ENCODE measurements around the gene RTF1. TPM values are rescaled to one million over a fixed set of nuclear protein-coding genes. Genes with fewer than 3 reads are reported as not detected.
A peak's percentile ranks its signal among the peaks of the same experiment; 100 is the strongest.

RTF1 gene
- total RNA-seq, 6 donors from 2014 or later, result 22.6 to 58.1 (median 27.2) TPM

- H3K4me3 ChIP-seq, result peak overlapping the region in 3 of 4 donors; percentile 18 to 36 (median 29)
- ATAC-seq (ENCODE audit: low FRiP score in 2 of 2), result no peak
- no peaks in the 10 kb centered on the region for H3K9me3 ChIP-seq
- H3K27me3 ChIP-seq, result peaks cover 0 to 22% (median 14%) of the 10 kb centered on the region in 4 donors
- no peak for TF ChIP-seq POLR2AphosphoS5 (IDR thresholded peaks at IDR 0.05)
- no peak for TF ChIP-seq EP300 (IDR thresholded peaks at IDR 0.05)
- no peak for TF ChIP-seq CTCF (IDR thresholded peaks at IDR 0.05)
- no peak for TF ChIP-seq POLR2A (IDR thresholded peaks at IDR 0.05)
- WGBS, 2 donors, result 21 to 30% methylated on average over 4 to 41 of the region's 54 CpGs
- H3K4me1 ChIP-seq, result peaks cover 23 to 24% (median 24%) of the 10 kb centered on the region in 4 donors
- H3K36me3 ChIP-seq, result no peaks in the 10 kb centered on the region
- DNase-seq, result peak in 1 of 2 donors; percentile 85
- no peak overlapping the region for H3K27ac ChIP-seq
Measured at GRCh38 chr15:41502795-41503668, 86.1 kb downstream of the RTF1 start.

GRCh38 chr15:41503669-41504010 is 86.7 kb downstream of the RTF1 start:
- 74 to 100% methylated on average over 1 to 5 of the region's 5 CpGs for WGBS, 2 donors
- Histone ChIP-seq H3K36me3 (no peaks in the 10 kb centered on the region), H3K27me3 (peaks cover 0 to 22% (median 14%) of the 10 kb centered on the region in 4 donors), H3K4me1 (peaks cover 23 to 24% (median 24%) of the 10 kb centered on the region in 4 donors), H3K4me3 (no peak overlapping the region), H3K27ac (no peak overlapping the region), H3K9me3 (no peaks in the 10 kb centered on the region)
- DNase-seq (no peak), ATAC-seq (ENCODE audit: low FRiP score in 2 of 2) (no peak)
- TF ChIP-seq EP300 (IDR thresholded peaks at IDR 0.05), result no peak
- no peak for TF ChIP-seq CTCF (IDR thresholded peaks at IDR 0.05)
- no peak for TF ChIP-seq POLR2AphosphoS5 (IDR thresholded peaks at IDR 0.05)
- no peak for TF ChIP-seq POLR2A (IDR thresholded peaks at IDR 0.05)

GRCh38 chr15:41504751-41505492 is 88.0 kb downstream of the RTF1 start:
- Histone ChIP-seq H3K27ac (no peak overlapping the region), H3K4me3 (no peak overlapping the region), H3K36me3 (no peaks in the 10 kb centered on the region), H3K9me3 (no peaks in the 10 kb centered on the region), H3K27me3 (peaks cover 0 to 22% (median 14%) of the 10 kb centered on the region in 4 donors), H3K4me1 (peaks cover 23 to 24% (median 24%) of the 10 kb centered on the region in 4 donors)
- WGBS, 2 donors, result 91 to 96% methylated on average over 10 to 11 of the region's 13 CpGs
- DNase-seq (no peak), ATAC-seq (ENCODE audit: low FRiP score in 2 of 2) (no peak)
- TF ChIP-seq CTCF (IDR thresholded peaks at IDR 0.05), result no peak
- TF ChIP-seq EP300 (IDR thresholded peaks at IDR 0.05), result no peak
- no peak for TF ChIP-seq POLR2AphosphoS5 (IDR thresholded peaks at IDR 0.05)
- TF ChIP-seq POLR2A (IDR thresholded peaks at IDR 0.05), result no peak

GRCh38 chr15:41505776-41506175 is 88.9 kb downstream of the RTF1 start:
- Histone ChIP-seq H3K9me3 (no peaks in the 10 kb centered on the region), H3K4me3 (no peak overlapping the region), H3K27me3 (peaks cover 0 to 22% (median 14%) of the 10 kb centered on the region in 4 donors), H3K4me1 (peaks cover 23 to 24% (median 24%) of the 10 kb centered on the region in 4 donors), H3K36me3 (no peaks in the 10 kb centered on the region), H3K27ac (no peak overlapping the region)
- DNase-seq, result no peak
- TF ChIP-seq POLR2A (IDR thresholded peaks at IDR 0.05) (no peak), EP300 (IDR thresholded peaks at IDR 0.05) (no peak)
- ATAC-seq (ENCODE audit: low FRiP score in 2 of 2), result no peak
- WGBS, 2 donors, result 86 to 96% methylated on average over 4 of the region's 4 CpGs

- WGBS, 2 donors, result 80 to 84% methylated on average over 8 to 10 of the region's 10 CpGs
- peaks cover 19 to 25% (median 21%) of the 10 kb centered on the region in 4 donors for H3K4me1 ChIP-seq
- H3K36me3 ChIP-seq, result no peaks in the 10 kb centered on the region
- DNase-seq (no peak), ATAC-seq (ENCODE audit: low FRiP score in 2 of 2) (no peak)
- no peaks in the 10 kb centered on the region for H3K9me3 ChIP-seq
- H3K27ac ChIP-seq, result no peak overlapping the region
- H3K27me3 ChIP-seq, result peaks cover 0 to 21% (median 12%) of the 10 kb centered on the region in 4 donors
- no peak overlapping the region for H3K4me3 ChIP-seq
- TF ChIP-seq CTCF (IDR thresholded peaks at IDR 0.05), result no peak
- no peak for TF ChIP-seq POLR2AphosphoS5 (IDR thresholded peaks at IDR 0.05)
- TF ChIP-seq EP300 (IDR thresholded peaks at IDR 0.05), result no peak
- TF ChIP-seq POLR2A (IDR thresholded peaks at IDR 0.05), result no peak
Measured at GRCh38 chr15:41506796-41507341, 90.0 kb downstream of the RTF1 start.

Measured in upper lobe of left lung (tissue), 6 donors.